Measurements from ENCODE around the gene PUS3.

The PUS3 gene

DNA sequence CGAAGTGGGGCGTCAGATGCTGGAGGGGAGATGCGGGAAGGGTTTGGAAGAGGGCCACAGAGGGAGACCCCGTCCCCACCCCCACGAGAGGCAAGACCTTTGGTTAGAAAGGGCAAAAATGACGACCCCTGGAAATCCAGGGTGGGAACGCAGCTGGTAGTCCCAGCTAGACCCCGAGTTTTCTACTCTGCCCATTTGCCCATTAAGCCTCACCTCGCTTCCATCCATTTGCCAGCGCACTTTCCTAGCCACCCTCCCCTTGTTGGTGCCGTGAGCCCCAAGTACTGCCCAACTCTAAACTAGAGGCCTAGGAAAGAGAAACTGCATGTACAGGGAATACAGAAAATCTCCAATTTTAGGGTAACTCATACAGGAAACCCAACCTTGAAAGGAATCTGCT, 1.7 kb upstream of the PUS3 start:
- no peaks in the 10 kb centered on the region for H4K20me1 ChIP-seq (ENCODE audit: insufficient read depth, low read length)
- H3K36me3 ChIP-seq (replicated peaks; ENCODE audit: low read depth, low read length) = peaks cover 15% of the 10 kb centered on the region
- no peak overlapping the region for H3K4me3 ChIP-seq (ENCODE audit: low read length)
- H3K9ac ChIP-seq (ENCODE audit: low read length) = no peak overlapping the region
- H3K27ac ChIP-seq (ENCODE audit: low read length) = no peak overlapping the region
- peaks cover 4% of the 10 kb centered on the region for H3K4me1 ChIP-seq (ENCODE audit: low read length)
- TF ChIP-seq, protein P1, sequence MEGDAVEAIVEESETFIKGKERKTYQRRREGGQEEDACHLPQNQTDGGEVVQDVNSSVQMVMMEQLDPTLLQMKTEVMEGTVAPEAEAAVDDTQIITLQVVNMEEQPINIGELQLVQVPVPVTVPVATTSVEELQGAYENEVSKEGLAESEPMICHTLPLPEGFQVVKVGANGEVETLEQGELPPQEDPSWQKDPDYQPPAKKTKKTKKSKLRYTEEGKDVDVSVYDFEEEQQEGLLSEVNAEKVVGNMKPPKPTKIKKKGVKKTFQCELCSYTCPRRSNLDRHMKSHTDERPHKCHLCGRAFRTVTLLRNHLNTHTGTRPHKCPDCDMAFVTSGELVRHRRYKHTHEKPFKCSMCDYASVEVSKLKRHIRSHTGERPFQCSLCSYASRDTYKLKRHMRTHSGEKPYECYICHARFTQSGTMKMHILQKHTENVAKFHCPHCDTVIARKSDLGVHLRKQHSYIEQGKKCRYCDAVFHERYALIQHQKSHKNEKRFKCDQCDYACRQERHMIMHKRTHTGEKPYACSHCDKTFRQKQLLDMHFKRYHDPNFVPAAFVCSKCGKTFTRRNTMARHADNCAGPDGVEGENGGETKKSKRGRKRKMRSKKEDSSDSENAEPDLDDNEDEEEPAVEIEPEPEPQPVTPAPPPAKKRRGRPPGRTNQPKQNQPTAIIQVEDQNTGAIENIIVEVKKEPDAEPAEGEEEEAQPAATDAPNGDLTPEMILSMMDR (IDR thresholded peaks at IDR 0.05; ENCODE audit: low read depth, low read length) = no peak
- TF ChIP-seq EZH2phosphoT487 (IDR thresholded peaks at IDR 0.05; ENCODE audit: low read depth) = no peak
- H3K27me3 ChIP-seq (ENCODE audit: low read depth, low read length) = 0 out of 2 replicates have a peak, but pooled peaks cover 12% of the 10 kb centered on the region
- H2AFZ ChIP-seq (ENCODE audit: low read depth, low read length) = no peak overlapping the region
- peaks cover 22% of the 10 kb centered on the region for H3K79me2 ChIP-seq (ENCODE audit: low read length)
- H3K9me3 ChIP-seq (ENCODE audit: insufficient read depth, low read length) = no peaks in the 10 kb centered on the region
- no peak overlapping the region for H3K4me2 ChIP-seq (ENCODE audit: low read length)

- no peak within 1 kb of the TSS for H3K27ac ChIP-seq (ENCODE audit: low read length)
- peak within 1 kb of the TSS; percentile 69 for H3K4me2 ChIP-seq (ENCODE audit: low read length)
- H3K27me3 ChIP-seq (ENCODE audit: low read depth, low read length) = 0 out of 2 replicates have a peak, but pooled peaks cover 8% of the 10 kb centered on the region
- H2AFZ ChIP-seq (ENCODE audit: low read depth, low read length) = 0 out of 2 replicates have a peak within 1 kb of the TSS, but pooled peaks have one; percentile 16
- peaks cover 20% of the 10 kb centered on the region for H3K36me3 ChIP-seq (replicated peaks; ENCODE audit: low read depth, low read length)
- peak within 1 kb of the TSS; percentile 96 for H3K4me3 ChIP-seq (ENCODE audit: low read length)
- H4K20me1 ChIP-seq (ENCODE audit: insufficient read depth, low read length) = no peaks in the 10 kb centered on the region
- H3K79me2 ChIP-seq (ENCODE audit: low read length) = peaks cover 29% of the 10 kb centered on the region
- H3K4me1 ChIP-seq (ENCODE audit: low read length) = peaks cover 4% of the 10 kb centered on the region
- no peak within 1 kb of the TSS for H3K9ac ChIP-seq (ENCODE audit: low read length)
- TF ChIP-seq, protein P1 (IDR thresholded peaks at IDR 0.05; ENCODE audit: low read depth, low read length) = no peak
- TF ChIP-seq EZH2phosphoT487 (IDR thresholded peaks at IDR 0.05; ENCODE audit: low read depth) = no peak
- H3K9me3 ChIP-seq (ENCODE audit: insufficient read depth, low read length) = no peaks in the 10 kb centered on the region
These were observed 979 bp upstream of the PUS3 start, which contains the start of gene DDX25 for GRCh38 chr11:125903711-125904659. Gene DDX25, plus strand, starts transcription at chr11:125904508. Its CDS starts 10 bp downstream, at chr11:125904518.

- Histone ChIP-seq H3K27me3 (ENCODE audit: low read depth, low read length) (0 out of 2 replicates have a peak, but pooled peaks cover 2% of the 10 kb centered on the region), H3K36me3 (replicated peaks; ENCODE audit: low read depth, low read length) (peaks cover 29% of the 10 kb centered on the region), H3K27ac (ENCODE audit: low read length) (peak overlapping the region; percentile 35; the same call in 1 of the 2 replicates), H2AFZ (ENCODE audit: low read depth, low read length) (peak overlapping the region; percentile 99), H3K4me1 (ENCODE audit: low read length) (peaks cover 4% of the 10 kb centered on the region), H4K20me1 (ENCODE audit: insufficient read depth, low read length) (peaks cover 4% of the 10 kb centered on the region; the same call in 1 of the 2 replicates), H3K4me2 (ENCODE audit: low read length) (peak overlapping the region; percentile 69), H3K9me3 (ENCODE audit: insufficient read depth, low read length) (no peaks in the 10 kb centered on the region), H3K4me3 (ENCODE audit: low read length) (peak overlapping the region; percentile 96), H3K79me2 (ENCODE audit: low read length) (peaks cover 43% of the 10 kb centered on the region), H3K9ac (ENCODE audit: low read length) (peak overlapping the region; percentile 85)
- TF ChIP-seq, protein P1 (IDR thresholded peaks at IDR 0.05; ENCODE audit: low read depth, low read length) = no peak
- TF ChIP-seq EZH2phosphoT487 (IDR thresholded peaks at IDR 0.05; ENCODE audit: low read depth) = no peak
These were observed 604 bp downstream of the PUS3 start for GRCh38 chr11:125902277-125902926.

Data from OCI-LY3 (cell line).